ENCODE results near the gene MRGPRE.

MRGPRE gene

GRCh38 chr11:3223932-3224381 lies 8.3 kb downstream of the MRGPRE start:
- TF ChIP-seq, protein P1, sequence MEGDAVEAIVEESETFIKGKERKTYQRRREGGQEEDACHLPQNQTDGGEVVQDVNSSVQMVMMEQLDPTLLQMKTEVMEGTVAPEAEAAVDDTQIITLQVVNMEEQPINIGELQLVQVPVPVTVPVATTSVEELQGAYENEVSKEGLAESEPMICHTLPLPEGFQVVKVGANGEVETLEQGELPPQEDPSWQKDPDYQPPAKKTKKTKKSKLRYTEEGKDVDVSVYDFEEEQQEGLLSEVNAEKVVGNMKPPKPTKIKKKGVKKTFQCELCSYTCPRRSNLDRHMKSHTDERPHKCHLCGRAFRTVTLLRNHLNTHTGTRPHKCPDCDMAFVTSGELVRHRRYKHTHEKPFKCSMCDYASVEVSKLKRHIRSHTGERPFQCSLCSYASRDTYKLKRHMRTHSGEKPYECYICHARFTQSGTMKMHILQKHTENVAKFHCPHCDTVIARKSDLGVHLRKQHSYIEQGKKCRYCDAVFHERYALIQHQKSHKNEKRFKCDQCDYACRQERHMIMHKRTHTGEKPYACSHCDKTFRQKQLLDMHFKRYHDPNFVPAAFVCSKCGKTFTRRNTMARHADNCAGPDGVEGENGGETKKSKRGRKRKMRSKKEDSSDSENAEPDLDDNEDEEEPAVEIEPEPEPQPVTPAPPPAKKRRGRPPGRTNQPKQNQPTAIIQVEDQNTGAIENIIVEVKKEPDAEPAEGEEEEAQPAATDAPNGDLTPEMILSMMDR (IDR thresholded peaks at IDR 0.05; ENCODE audit: insufficient read depth, low read depth, low read length, missing control alignments): no peak
- DNase-seq (ENCODE audit: low read depth): no peak
- H3K4me3 ChIP-seq (ENCODE audit: low read length): no peak overlapping the region

GRCh38 chr11:3222941-3223915 lies 9.0 kb downstream of the MRGPRE start:
- DNase-seq (ENCODE audit: low read depth): no peak
- TF ChIP-seq, protein P1 (IDR thresholded peaks at IDR 0.05; ENCODE audit: insufficient read depth, low read depth, low read length, missing control alignments): no peak
- no peak overlapping the region for H3K4me3 ChIP-seq (ENCODE audit: low read length)

DNA sequence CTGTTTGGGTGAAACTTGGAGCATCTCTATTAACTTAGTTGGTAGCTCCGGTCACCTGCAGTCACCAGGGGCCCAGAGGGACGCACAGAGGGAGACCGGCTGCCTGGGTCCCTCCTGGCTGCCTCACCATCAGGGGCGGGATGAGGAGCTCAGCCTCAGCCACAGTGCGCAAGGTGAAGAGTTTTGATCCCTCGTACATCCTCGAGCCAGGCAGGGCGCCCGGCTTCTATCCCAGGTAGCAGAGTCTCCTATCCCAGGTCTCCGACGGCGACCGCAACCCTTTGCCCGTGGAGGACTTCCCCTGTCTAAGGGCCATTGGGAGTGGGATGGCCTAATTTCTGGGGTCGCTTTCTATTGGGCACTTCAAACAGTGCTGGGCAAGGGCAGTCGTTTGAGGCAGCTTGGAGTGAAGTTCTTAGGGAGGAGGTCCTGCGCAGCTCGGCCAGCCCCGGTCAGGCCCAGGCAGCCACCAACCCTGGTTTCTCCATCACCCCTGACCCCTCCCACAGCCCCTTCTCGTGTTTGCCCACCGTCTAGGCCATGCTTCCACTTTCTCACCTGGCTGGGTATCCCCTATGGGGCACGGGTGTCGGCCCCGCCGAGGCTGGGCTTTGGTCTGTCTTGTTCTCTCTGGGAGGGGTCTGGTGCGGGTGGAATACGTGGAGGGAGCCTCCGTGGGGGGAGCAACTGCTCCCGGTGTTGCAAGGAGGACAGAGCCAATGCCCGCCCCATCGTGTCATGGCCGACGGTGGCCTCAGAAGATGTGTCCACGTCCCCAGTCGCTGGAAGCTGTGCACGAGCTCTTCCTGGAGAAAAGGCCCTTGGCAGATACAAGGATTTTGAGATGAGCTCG lies 10.0 kb downstream of the MRGPRE start:
- DNase-seq (ENCODE audit: low read depth): no peak
- no peak overlapping the region for H3K4me3 ChIP-seq (ENCODE audit: low read length)

DNA sequence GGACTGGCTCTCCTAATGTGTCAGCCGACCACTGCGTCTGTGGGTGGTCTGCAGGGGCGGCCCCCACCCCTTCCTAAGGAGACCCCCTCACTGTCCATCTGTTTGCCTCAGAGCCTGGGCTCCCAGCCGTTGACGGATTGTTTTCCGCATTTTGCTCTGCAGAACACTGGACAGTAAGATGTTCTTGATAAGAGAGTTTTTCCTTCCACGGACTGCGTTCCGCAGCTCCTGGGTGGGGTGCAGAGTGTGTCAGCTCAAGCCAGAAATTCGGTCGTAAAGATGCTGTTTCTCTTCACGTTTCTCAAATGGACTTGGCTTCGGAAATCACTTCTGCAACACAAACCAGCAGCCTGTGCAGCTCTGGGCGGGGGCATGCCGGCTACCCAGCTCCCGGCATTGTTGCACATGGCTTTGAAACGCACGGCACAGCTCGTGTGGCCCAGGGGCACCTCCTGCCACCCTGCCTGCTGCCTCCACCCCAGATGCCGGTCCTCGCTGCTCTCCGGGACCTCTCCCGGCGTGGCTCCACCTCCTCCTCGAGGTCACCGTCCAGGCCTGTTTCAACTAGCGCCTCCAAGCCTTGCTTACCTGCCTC lies 10.7 kb downstream of the MRGPRE start:
- no peak for DNase-seq (ENCODE audit: low read depth)
- TF ChIP-seq, protein P1 (IDR thresholded peaks at IDR 0.05; ENCODE audit: insufficient read depth, low read depth, low read length, missing control alignments): no peak
- H3K4me3 ChIP-seq (ENCODE audit: low read length): no peak overlapping the region

More for the DNA sequence above, 10.0 kb downstream of the MRGPRE start:
- TF ChIP-seq, protein P1 (IDR thresholded peaks at IDR 0.05; ENCODE audit: insufficient read depth, low read depth, low read length, missing control alignments): no peak

DNA sequence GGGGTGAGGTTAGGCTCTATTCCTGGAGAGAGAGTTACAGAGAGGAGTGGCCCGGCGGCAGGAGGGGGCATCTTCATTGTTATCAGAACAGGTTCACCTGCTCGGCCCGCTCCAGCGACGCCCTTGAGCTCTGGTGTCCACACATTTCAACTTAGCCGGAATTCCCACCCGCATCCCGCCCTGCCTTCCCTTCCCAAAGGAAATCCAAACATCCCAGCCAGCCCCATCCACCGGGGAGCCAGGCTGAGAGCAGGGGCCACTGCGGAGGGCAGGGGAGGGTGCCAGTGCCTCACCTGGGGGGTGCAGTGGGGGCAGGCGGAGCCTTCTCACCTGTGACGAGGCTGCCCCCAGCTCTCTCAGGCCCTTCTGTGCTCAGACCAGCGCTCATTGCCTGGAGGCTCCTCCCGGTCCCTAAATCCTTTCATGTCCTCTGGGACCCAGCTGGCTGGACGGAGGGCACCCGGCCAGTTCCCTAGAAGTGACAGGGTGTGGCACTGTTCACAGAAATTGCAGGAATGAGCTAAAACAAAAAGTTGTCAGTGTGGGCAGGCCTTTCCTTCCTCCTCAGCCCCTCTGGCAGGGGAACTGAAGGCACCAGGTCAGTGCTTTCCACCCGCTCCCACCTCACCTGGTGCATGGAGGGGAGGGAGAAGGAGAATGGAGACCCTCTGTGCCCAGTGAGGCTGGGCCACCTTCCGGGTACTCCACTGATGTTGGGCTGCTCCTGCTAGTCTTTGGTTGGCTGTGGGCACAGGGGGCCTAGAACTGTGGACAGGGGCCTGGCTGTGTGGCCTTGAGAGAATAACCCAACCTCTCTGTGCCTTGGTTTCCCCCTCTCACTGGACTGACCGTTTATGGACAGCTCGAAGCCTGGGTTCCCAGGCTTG lies 11.5 kb downstream of the MRGPRE start:
- TF ChIP-seq, protein P1 (IDR thresholded peaks at IDR 0.05; ENCODE audit: insufficient read depth, low read depth, low read length, missing control alignments): no peak
- no peak for DNase-seq (ENCODE audit: low read depth)
- H3K4me3 ChIP-seq (ENCODE audit: low read length): no peak overlapping the region

GRCh38 chr11:3220101-3220500 lies 12.1 kb downstream of the MRGPRE start:
- no peak for DNase-seq (ENCODE audit: low read depth)
- no peak overlapping the region for H3K4me3 ChIP-seq (ENCODE audit: low read length)
- TF ChIP-seq, protein P1 (IDR thresholded peaks at IDR 0.05; ENCODE audit: insufficient read depth, low read depth, low read length, missing control alignments): no peak

Data from epithelial cell of esophagus (primary cell).